Measurements from ENCODE around the gene SGTA.

SGTA gene

DNA sequence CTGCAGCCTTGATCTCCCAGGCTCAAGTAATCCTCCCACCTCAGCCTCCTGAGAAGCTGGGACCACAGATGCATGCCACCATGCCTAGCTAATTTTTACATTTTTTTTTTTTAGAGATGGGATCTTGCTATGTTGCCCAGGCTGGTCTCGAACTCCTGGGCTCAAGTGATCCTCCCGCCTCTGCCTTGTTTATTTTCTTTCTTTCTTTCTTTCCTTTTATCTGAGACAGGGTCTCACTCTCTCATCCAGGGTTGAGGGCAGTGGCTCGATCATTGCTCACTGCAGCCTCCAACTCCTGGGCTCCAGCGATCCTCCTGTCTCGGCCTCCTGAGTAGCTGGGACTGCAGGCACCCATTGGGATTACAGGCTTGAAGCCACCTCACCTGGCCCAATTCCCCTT is 76.8 kb downstream of the SGTA start:
- DNase-seq (ENCODE audit: low read depth in 1 of 2, low spot score in 1 of 2), result no peak
- Histone ChIP-seq H3K27ac (replicated peaks) (no peak overlapping the region), H3K27me3 (ENCODE audit: insufficient read depth, poor library complexity, severe bottlenecking) (no peaks in the 10 kb centered on the region), H3K4me3 (replicated peaks; ENCODE audit: insufficient read depth, low read length) (no peak overlapping the region)
- TF ChIP-seq GABPA (IDR thresholded peaks at IDR 0.05; ENCODE audit: low read depth), result no peak
- no peak for TF ChIP-seq SPI1 (IDR thresholded peaks at IDR 0.05; ENCODE audit: borderline replicate concordance, low read depth)
- TF ChIP-seq, protein P1, sequence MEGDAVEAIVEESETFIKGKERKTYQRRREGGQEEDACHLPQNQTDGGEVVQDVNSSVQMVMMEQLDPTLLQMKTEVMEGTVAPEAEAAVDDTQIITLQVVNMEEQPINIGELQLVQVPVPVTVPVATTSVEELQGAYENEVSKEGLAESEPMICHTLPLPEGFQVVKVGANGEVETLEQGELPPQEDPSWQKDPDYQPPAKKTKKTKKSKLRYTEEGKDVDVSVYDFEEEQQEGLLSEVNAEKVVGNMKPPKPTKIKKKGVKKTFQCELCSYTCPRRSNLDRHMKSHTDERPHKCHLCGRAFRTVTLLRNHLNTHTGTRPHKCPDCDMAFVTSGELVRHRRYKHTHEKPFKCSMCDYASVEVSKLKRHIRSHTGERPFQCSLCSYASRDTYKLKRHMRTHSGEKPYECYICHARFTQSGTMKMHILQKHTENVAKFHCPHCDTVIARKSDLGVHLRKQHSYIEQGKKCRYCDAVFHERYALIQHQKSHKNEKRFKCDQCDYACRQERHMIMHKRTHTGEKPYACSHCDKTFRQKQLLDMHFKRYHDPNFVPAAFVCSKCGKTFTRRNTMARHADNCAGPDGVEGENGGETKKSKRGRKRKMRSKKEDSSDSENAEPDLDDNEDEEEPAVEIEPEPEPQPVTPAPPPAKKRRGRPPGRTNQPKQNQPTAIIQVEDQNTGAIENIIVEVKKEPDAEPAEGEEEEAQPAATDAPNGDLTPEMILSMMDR (IDR thresholded peaks at IDR 0.05; ENCODE audit: insufficient read depth, low read length), result no peak
- TF ChIP-seq, protein P2, sequence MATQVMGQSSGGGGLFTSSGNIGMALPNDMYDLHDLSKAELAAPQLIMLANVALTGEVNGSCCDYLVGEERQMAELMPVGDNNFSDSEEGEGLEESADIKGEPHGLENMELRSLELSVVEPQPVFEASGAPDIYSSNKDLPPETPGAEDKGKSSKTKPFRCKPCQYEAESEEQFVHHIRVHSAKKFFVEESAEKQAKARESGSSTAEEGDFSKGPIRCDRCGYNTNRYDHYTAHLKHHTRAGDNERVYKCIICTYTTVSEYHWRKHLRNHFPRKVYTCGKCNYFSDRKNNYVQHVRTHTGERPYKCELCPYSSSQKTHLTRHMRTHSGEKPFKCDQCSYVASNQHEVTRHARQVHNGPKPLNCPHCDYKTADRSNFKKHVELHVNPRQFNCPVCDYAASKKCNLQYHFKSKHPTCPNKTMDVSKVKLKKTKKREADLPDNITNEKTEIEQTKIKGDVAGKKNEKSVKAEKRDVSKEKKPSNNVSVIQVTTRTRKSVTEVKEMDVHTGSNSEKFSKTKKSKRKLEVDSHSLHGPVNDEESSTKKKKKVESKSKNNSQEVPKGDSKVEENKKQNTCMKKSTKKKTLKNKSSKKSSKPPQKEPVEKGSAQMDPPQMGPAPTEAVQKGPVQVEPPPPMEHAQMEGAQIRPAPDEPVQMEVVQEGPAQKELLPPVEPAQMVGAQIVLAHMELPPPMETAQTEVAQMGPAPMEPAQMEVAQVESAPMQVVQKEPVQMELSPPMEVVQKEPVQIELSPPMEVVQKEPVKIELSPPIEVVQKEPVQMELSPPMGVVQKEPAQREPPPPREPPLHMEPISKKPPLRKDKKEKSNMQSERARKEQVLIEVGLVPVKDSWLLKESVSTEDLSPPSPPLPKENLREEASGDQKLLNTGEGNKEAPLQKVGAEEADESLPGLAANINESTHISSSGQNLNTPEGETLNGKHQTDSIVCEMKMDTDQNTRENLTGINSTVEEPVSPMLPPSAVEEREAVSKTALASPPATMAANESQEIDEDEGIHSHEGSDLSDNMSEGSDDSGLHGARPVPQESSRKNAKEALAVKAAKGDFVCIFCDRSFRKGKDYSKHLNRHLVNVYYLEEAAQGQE (IDR thresholded peaks at IDR 0.05; ENCODE audit: insufficient replicate concordance, low read depth), result no peak
- TF ChIP-seq POLR2AphosphoS5 (IDR thresholded peaks at IDR 0.05; ENCODE audit: low read depth), result no peak
